WERI-Rb-1 (cell line): ENCODE results near the gene PRR3.
"Not testable (repeated sequence)": the region's sequence is repeated elsewhere in the genome, so short reads cannot be mapped to it uniquely, and the experiment has no call there.

Source experiments
- DNase-seq: peaks from one replicate; pipeline ENCODE4 v3.0.0-alpha.2; 2020
- H3K27ac ChIP-seq: fragments of 250-450 bp; sonication (Bioruptor Pico); 2 replicates; pipeline ENCODE4 v1.5.1; 2020; ENCODE audit warnings: mild to moderate bottlenecking, moderate library complexity
- H3K27me3 ChIP-seq: fragments of 250-450 bp; sonication (Bioruptor Pico); 2 replicates; pipeline ENCODE4 v1.5.1; 2021; ENCODE audit warnings: mild to moderate bottlenecking, low read depth, moderate library complexity; ENCODE audit not compliant: insufficient read depth, severe bottlenecking
- H3K36me3 ChIP-seq: fragments of 250-450 bp; sonication (Bioruptor Pico); 2 replicates; pipeline ENCODE4 v1.5.1; 2020; ENCODE audit warnings: mild to moderate bottlenecking, moderate library complexity
- H3K4me3 ChIP-seq: 2 replicates; pipeline ENCODE4 v1.5.1; 2011; ENCODE audit warnings: low read depth, mild to moderate bottlenecking, control low read depth, low read length
- H3K9me3 ChIP-seq: fragments of 250-450 bp; sonication (Bioruptor Pico); 2 replicates; pipeline ENCODE4 v1.5.1; 2021; ENCODE audit warnings: mild to moderate bottlenecking, moderate library complexity; ENCODE audit not compliant: severe bottlenecking
- TF ChIP-seq, protein P1 (sequence below): IDR thresholded peaks from 2 replicates; pipeline ENCODE4 v1.5.1; 2011; ENCODE audit warnings: low read depth, mild to moderate bottlenecking, control low read depth, inconsistent platforms, low read length

The PRR3 gene

DNA sequence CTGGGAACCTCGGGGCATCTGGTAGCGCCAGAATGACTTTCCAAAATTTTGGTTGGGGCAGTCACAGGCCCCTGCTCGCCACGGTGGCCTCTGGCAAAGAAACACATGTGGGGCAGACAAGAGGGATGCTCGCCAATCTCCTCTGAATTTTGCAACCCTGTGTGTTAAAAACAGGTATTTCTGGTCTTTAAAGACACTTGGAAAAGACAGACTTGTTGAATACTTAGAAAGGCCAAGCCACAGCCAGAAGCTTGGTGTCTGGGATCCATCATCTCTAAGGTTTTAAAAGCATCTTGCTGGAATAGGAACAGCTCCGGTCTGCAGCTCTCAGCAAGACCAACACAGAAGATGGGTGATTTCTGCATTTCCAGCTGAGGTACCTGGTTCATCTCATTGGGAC, 36.6 kb upstream of the PRR3 start:
- Histone ChIP-seq H3K9me3 (peaks cover 15% of the 10 kb centered on the region), H3K27me3 (peaks cover 5% of the 10 kb centered on the region)

DNA sequence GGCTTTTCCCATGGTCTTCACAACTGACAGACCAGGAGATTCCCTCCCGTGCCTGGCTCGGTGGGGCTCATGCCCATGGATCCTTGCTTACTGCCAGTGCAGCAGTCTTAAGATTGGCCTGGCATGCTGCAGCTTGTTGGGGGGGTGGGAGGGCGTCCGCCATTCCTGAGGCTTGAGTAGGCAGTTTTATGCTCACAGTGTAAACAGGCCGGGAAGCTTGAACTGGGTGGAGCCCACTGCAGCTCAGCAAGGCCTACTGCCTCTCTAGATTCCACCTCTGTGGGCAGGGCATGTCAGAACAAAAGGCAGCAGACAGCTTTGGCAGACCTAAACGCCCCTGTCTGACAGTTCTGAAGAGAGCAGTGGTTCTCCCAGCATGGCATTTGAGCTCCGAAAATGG, 36.0 kb upstream of the PRR3 start:
- not testable (repeated sequence) for H3K4me3 ChIP-seq, H3K36me3 ChIP-seq, H3K27ac ChIP-seq, DNase-seq, H3K27me3 ChIP-seq
- peaks cover 15% of the 10 kb centered on the region for H3K9me3 ChIP-seq

More for the DNA sequence above, 36.6 kb upstream of the PRR3 start:
- no peak overlapping the region for H3K4me3 ChIP-seq
- TF ChIP-seq, protein P1, sequence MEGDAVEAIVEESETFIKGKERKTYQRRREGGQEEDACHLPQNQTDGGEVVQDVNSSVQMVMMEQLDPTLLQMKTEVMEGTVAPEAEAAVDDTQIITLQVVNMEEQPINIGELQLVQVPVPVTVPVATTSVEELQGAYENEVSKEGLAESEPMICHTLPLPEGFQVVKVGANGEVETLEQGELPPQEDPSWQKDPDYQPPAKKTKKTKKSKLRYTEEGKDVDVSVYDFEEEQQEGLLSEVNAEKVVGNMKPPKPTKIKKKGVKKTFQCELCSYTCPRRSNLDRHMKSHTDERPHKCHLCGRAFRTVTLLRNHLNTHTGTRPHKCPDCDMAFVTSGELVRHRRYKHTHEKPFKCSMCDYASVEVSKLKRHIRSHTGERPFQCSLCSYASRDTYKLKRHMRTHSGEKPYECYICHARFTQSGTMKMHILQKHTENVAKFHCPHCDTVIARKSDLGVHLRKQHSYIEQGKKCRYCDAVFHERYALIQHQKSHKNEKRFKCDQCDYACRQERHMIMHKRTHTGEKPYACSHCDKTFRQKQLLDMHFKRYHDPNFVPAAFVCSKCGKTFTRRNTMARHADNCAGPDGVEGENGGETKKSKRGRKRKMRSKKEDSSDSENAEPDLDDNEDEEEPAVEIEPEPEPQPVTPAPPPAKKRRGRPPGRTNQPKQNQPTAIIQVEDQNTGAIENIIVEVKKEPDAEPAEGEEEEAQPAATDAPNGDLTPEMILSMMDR: no peak
- no peak overlapping the region for H3K27ac ChIP-seq
- no peaks in the 10 kb centered on the region for H3K36me3 ChIP-seq
- DNase-seq: no peak

DNA sequence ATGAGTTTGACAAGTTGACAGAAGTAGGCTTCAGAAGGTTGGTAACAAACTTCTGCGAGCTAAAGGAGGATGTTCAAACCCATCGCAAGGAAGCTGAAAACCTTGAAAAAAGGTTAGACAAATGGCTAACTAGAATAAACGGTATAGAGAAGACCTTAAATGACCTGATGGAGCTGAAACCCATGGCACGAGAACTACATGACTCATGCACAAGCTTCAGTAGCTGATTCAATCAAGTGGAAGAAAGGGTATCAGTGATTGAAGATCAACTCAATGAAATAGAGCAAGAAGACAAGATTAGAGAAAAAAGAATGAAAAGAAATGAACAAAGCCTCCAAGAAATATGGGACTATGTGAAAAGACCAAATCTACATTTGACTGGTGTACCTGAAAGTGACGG, 35.1 kb upstream of the PRR3 start:
- not testable (repeated sequence) for H3K27ac ChIP-seq

DNA sequence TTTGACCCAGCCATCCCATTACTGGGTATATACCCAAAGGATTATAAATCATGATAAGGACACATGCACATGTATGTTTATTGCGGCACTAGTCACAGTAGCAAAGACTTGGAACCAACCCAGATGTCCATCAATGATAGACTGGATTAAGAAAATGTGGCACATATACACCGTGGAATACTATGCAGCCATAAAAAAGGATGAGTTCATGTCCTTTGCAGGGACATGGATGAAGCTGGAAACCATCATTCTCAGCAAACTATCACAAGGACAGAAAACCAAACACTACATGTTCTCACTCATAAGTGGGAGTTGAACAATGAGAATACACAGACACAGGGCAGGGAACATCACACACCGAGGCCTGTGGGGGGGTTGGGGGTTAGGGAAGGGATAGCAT, 30.7 kb upstream of the PRR3 start:
- not testable (repeated sequence) for H3K9me3 ChIP-seq, DNase-seq, H3K27ac ChIP-seq, H3K27me3 ChIP-seq, H3K36me3 ChIP-seq, H3K4me3 ChIP-seq

More for the DNA sequence above, 35.1 kb upstream of the PRR3 start:
- H3K27me3 ChIP-seq, H3K36me3 ChIP-seq, DNase-seq, H3K4me3 ChIP-seq: not testable (repeated sequence)
- peaks cover 11% of the 10 kb centered on the region for H3K9me3 ChIP-seq

DNA sequence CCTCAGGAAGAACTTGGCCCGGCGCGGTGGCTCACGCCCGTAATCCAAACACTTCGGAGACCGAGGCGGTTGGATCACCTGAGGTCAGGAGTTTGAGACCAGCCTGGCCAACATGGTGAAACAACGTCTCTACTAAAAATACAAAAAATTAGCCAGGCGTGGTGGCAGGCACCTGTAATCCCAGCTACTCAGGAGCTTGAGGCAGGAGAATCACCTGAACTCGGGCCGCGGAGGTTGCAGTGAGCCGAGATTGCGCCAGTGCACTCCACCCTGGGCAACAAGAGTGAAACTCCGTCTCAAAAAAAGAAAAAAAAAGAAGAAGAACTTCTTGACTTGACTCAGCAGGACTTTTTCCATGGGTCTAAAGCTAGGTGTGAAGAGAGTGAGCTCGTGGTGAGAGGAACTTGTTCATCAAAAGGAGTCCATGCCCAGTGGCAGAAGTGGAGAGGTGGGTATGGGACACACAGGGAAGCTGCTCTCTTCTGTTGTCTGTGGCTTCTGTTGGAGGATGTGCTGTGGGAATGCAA, 27.7 kb upstream of the PRR3 start:
- H3K9me3 ChIP-seq, H3K36me3 ChIP-seq, H3K27ac ChIP-seq, H3K27me3 ChIP-seq, H3K4me3 ChIP-seq, DNase-seq: not testable (repeated sequence)

DNA sequence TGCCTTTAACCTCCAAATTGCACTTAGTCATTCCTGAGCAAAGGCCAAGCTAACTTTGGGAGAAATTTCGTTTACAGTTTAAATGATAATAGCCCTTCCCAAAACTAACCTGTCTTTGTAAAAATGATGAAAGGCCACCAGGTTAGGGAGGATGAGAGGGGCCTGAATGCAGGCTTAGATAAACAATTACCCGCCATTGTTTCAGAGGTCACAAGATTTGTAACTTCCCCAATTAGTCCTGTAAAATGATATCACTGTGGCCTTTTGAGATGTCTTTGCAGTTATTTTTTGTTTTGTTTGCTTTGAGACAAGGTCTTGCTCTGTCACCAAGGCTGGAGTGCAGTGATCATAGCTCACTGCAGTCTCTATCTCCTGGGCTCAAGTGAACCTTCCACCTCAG, 27.1 kb upstream of the PRR3 start:
- Histone ChIP-seq H3K27ac (no peak overlapping the region), H3K27me3 (no peaks in the 10 kb centered on the region), H3K9me3 (peaks cover 8% of the 10 kb centered on the region), H3K36me3 (no peaks in the 10 kb centered on the region), H3K4me3 (no peak overlapping the region)
- no peak for DNase-seq
- TF ChIP-seq, protein P1: no peak

DNA sequence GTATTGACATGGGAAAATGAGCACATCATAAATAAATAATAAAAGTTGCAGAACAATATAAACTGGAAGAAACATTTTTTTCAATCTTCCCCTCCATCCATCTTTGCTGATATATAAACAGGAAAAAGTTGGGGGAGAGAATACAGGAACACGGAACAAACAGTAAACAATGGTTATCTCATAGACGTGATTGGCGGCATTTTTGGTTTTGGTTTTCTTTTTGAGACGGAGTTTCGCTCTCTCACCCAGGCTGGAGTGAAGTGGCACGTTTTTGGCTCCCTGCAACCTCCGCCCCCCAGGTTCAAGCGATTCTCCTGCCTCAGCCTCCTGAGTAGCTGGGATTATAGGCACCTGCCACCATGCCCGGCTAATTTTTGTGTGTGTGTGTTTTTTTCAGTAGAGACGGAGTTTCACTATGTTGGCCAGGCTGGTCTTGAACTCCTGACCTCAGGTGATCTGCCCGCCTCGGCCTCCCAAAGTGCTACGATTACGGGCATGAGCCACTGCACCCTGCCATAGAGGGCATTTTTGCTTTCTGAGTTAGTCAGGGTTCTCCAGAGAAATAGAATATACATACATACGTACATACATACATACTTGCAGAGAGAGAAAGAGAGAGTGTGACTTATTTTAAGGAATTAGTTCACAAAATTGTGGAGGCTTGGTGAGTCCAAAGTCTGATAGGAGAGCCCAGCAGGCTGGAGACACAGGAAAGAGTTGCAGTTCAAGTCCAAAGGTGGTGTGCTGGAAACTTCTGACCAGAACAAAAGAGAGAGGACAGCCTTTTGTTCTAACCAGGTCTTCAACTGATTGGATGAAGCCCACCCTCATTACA, 23.4 kb upstream of the PRR3 start:
- Histone ChIP-seq H3K9me3 (peaks cover 2% of the 10 kb centered on the region), H3K27ac (no peak overlapping the region), H3K27me3 (no peaks in the 10 kb centered on the region), H3K36me3 (no peaks in the 10 kb centered on the region), H3K4me3 (no peak overlapping the region)
- TF ChIP-seq, protein P1: no peak
- DNase-seq: no peak

DNA sequence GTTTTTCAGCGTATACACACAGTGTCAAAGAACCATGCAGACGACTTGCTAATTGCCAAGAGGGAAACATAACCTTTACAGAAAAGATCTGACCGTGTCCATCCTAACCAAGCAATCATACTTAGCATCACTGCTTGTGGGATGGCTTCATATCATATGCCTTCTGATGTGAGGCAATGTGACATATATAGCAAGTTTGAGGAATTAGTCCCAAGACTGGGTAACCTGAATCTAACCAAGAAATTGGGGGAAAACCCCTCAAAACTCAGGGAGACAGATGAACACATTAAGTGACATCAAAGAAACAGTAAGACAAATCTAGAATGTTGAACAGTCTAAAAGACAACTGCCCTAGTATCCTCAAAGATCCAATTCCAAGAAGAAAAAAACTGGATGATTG, 19.2 kb upstream of the PRR3 start:
- Histone ChIP-seq H3K4me3 (no peak overlapping the region), H3K27me3 (no peaks in the 10 kb centered on the region), H3K27ac (no peak overlapping the region), H3K36me3 (no peaks in the 10 kb centered on the region), H3K9me3 (no peaks in the 10 kb centered on the region)
- TF ChIP-seq, protein P1: no peak
- DNase-seq: no peak
